ENCODE data around the gene MRRF.

The MRRF gene

DNA sequence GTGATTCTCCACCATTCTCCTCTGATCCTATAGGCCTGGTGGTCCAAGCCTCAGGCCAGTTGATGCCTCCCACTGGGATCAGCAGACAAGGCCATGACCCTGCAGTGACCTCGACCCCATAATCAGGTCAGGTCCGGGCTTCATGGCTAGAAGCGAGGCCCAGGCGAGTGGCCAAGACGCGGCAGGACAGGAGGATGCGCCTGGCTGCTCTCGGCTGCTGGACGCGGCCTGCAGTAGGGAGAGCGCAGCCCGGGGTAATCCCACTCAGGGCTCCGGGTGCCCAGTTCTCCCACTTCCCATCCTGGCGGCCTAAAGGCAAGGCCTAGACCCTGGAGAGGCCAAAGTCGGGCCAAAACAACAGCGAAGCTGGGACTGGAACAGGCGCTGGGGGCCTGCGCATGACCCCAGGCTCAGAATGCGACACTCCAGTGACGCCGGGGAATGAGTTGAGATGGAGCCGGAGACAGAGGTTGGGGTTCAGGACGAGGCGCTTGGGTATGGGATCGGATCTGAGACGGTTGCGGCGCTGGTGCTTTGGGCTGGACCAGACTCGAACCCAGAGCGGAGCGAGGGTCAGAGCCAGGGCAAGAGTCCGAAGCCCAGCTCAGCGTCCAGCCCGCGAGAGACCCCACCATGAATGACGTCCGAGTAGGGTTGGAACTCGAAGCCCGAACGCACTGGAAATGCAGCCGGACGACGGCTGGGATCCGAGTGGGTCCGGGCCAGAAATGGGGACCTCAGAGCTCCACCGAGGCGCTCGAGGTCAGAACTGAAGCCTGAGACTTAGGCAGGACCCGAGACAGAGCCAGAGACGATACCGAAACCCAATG lies 39.2 kb upstream of the MRRF start:
- DNase-seq (ENCODE audit: low spot score), result peak; percentile 67
- ATAC-seq (ENCODE audit: low read depth), result no peak

GRCh38 chr9:122226142-122226757 lies 38.4 kb upstream of the MRRF start:
- Histone ChIP-seq H3K36me3 (ENCODE audit: low read depth) (no peaks in the 10 kb centered on the region), H3K4me3 (ENCODE audit: severe bottlenecking) (no peak overlapping the region), H3K27ac (ENCODE audit: poor library complexity, severe bottlenecking) (no peak overlapping the region), H3K4me1 (ENCODE audit: insufficient read depth, poor library complexity, severe bottlenecking) (no peaks in the 10 kb centered on the region), H3K27me3 (ENCODE audit: insufficient read depth, poor library complexity, severe bottlenecking) (peaks cover 21% of the 10 kb centered on the region), H3K9me3 (ENCODE audit: severe bottlenecking) (no peaks in the 10 kb centered on the region)
- DNase-seq (ENCODE audit: low spot score) (no peak), ATAC-seq (ENCODE audit: low read depth) (no peak)
- TF ChIP-seq, protein P1, sequence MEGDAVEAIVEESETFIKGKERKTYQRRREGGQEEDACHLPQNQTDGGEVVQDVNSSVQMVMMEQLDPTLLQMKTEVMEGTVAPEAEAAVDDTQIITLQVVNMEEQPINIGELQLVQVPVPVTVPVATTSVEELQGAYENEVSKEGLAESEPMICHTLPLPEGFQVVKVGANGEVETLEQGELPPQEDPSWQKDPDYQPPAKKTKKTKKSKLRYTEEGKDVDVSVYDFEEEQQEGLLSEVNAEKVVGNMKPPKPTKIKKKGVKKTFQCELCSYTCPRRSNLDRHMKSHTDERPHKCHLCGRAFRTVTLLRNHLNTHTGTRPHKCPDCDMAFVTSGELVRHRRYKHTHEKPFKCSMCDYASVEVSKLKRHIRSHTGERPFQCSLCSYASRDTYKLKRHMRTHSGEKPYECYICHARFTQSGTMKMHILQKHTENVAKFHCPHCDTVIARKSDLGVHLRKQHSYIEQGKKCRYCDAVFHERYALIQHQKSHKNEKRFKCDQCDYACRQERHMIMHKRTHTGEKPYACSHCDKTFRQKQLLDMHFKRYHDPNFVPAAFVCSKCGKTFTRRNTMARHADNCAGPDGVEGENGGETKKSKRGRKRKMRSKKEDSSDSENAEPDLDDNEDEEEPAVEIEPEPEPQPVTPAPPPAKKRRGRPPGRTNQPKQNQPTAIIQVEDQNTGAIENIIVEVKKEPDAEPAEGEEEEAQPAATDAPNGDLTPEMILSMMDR (IDR thresholded peaks at IDR 0.05; ENCODE audit: poor library complexity, severe bottlenecking), result no peak

More for the DNA sequence above, 39.2 kb upstream of the MRRF start:
- Histone ChIP-seq H3K9me3 (ENCODE audit: severe bottlenecking) (no peaks in the 10 kb centered on the region), H3K4me1 (ENCODE audit: insufficient read depth, poor library complexity, severe bottlenecking) (no peaks in the 10 kb centered on the region), H3K27ac (ENCODE audit: poor library complexity, severe bottlenecking) (no peak overlapping the region), H3K4me3 (ENCODE audit: severe bottlenecking) (no peak overlapping the region), H3K27me3 (ENCODE audit: insufficient read depth, poor library complexity, severe bottlenecking) (peaks cover 23% of the 10 kb centered on the region), H3K36me3 (ENCODE audit: low read depth) (no peaks in the 10 kb centered on the region)
- TF ChIP-seq, protein P1 (IDR thresholded peaks at IDR 0.05; ENCODE audit: poor library complexity, severe bottlenecking), result no peak

DNA sequence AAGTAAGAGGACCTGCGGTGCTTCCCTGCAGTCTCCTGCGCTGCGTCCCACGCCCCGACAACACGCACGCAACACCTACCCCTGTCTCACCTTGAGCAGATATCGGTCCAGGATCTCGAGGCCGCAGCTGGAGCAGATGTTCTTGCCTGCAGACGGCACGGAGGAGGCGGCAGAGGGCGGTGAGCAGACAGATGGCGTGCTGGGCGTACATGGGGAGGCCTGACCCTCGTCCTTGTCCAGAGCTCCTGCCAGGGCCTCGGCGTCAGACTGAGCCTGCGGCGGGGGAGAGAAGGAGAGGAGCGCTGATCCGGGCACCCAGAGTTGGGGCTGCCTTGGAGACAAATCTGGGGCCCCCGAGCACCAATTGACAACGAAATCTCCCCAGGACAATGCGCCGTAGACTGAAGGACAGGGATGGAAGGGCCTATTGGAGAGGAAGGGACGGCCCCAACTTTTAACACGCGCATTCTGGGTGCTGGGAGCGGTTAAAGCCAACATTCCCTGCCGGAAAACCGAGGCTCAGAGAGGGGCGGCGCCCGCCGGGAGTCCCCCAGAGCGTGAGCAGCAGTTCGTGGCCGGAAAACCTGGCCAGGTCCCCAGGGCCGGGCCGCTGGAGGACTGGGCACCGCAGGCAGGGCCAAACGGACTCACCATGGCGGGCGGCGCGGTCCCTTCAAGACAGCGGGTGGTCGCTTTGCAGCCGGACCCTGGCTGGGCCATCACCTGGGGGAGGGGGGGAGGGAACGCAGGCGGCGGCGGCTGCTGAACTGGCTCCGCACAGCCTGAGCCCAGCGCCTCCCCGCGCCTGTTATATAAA lies 37.7 kb upstream of the MRRF start:
- no peak overlapping the region for H3K27ac ChIP-seq (ENCODE audit: poor library complexity, severe bottlenecking)
- ATAC-seq (ENCODE audit: low read depth) (no peak), DNase-seq (ENCODE audit: low spot score) (no peak)
- H3K4me1 ChIP-seq (ENCODE audit: insufficient read depth, poor library complexity, severe bottlenecking), result no peaks in the 10 kb centered on the region
- no peak overlapping the region for H3K4me3 ChIP-seq (ENCODE audit: severe bottlenecking)
- no peaks in the 10 kb centered on the region for H3K9me3 ChIP-seq (ENCODE audit: severe bottlenecking)
- H3K27me3 ChIP-seq (ENCODE audit: insufficient read depth, poor library complexity, severe bottlenecking), result peaks cover 21% of the 10 kb centered on the region
- TF ChIP-seq, protein P1 (IDR thresholded peaks at IDR 0.05; ENCODE audit: poor library complexity, severe bottlenecking), result no peak
- H3K36me3 ChIP-seq (ENCODE audit: low read depth), result no peaks in the 10 kb centered on the region

GRCh38 chr9:122227575-122227900 lies 37.1 kb upstream of the MRRF start:
- no peak overlapping the region for H3K27ac ChIP-seq (ENCODE audit: poor library complexity, severe bottlenecking)
- H3K4me3 ChIP-seq (ENCODE audit: severe bottlenecking), result no peak overlapping the region
- no peaks in the 10 kb centered on the region for H3K36me3 ChIP-seq (ENCODE audit: low read depth)
- no peaks in the 10 kb centered on the region for H3K9me3 ChIP-seq (ENCODE audit: severe bottlenecking)
- TF ChIP-seq, protein P1 (IDR thresholded peaks at IDR 0.05; ENCODE audit: poor library complexity, severe bottlenecking), result no peak
- ATAC-seq (ENCODE audit: low read depth) (no peak), DNase-seq (ENCODE audit: low spot score) (no peak)
- H3K27me3 ChIP-seq (ENCODE audit: insufficient read depth, poor library complexity, severe bottlenecking), result peaks cover 21% of the 10 kb centered on the region
- H3K4me1 ChIP-seq (ENCODE audit: insufficient read depth, poor library complexity, severe bottlenecking), result no peaks in the 10 kb centered on the region

Data from RWPE2 (cell line).